ENCODE measurements around the gene KLF7.

KLF7 gene

GRCh38 chr2:207040696-207041095 is 125.1 kb downstream of the KLF7 start:
- Histone ChIP-seq H4K20me1 (ENCODE audit: insufficient read depth, low read length) (no peaks in the 10 kb centered on the region), H3K4me2 (ENCODE audit: low read depth, low read length) (no peak overlapping the region), H3K27ac (ENCODE audit: low read length) (no peak overlapping the region), H3K9ac (ENCODE audit: low read length) (no peak overlapping the region), H3K9me3 (replicated peaks; ENCODE audit: insufficient read depth, low read length) (no peaks in the 10 kb centered on the region), H3K4me3 (ENCODE audit: low read length) (no peak overlapping the region), H3K27me3 (replicated peaks; ENCODE audit: insufficient read depth, low read length) (no peaks in the 10 kb centered on the region), H2AFZ (ENCODE audit: low read length) (no peak overlapping the region), H3K79me2 (ENCODE audit: low read length) (no peaks in the 10 kb centered on the region), H3F3A (ENCODE audit: insufficient read depth, low read length) (no peaks in the 10 kb centered on the region), H3K9me2 (replicated peaks; ENCODE audit: insufficient read depth, low read length) (no peaks in the 10 kb centered on the region), H3K36me3 (replicated peaks; ENCODE audit: insufficient read depth, low read length) (no peaks in the 10 kb centered on the region), H3K4me1 (ENCODE audit: low read length) (no peaks in the 10 kb centered on the region)
- no peak for TF ChIP-seq EZH2 (optimal IDR thresholded peaks at IDR 0.05; ENCODE audit: low read depth, low read length)
- TF ChIP-seq CTCF (IDR thresholded peaks at IDR 0.05; ENCODE audit: low read length): no peak
- TF ChIP-seq EZH2phosphoT487 (IDR thresholded peaks at IDR 0.05; ENCODE audit: low read length): no peak
- no peak for DNase-seq

- no peaks in the 10 kb centered on the region for H3K27me3 ChIP-seq (replicated peaks; ENCODE audit: insufficient read depth, low read length)
- no peaks in the 10 kb centered on the region for H3K4me1 ChIP-seq (ENCODE audit: low read length)
- H4K20me1 ChIP-seq (ENCODE audit: insufficient read depth, low read length): no peaks in the 10 kb centered on the region
- H3K27ac ChIP-seq (ENCODE audit: low read length): no peak overlapping the region
- DNase-seq: no peak
- H3K9ac ChIP-seq (ENCODE audit: low read length): no peak overlapping the region
- no peaks in the 10 kb centered on the region for H3K36me3 ChIP-seq (replicated peaks; ENCODE audit: insufficient read depth, low read length)
- no peaks in the 10 kb centered on the region for H3K9me2 ChIP-seq (replicated peaks; ENCODE audit: insufficient read depth, low read length)
- H3F3A ChIP-seq (ENCODE audit: insufficient read depth, low read length): no peaks in the 10 kb centered on the region
- no peaks in the 10 kb centered on the region for H3K79me2 ChIP-seq (ENCODE audit: low read length)
- no peak overlapping the region for H2AFZ ChIP-seq (ENCODE audit: low read length)
- TF ChIP-seq CTCF (IDR thresholded peaks at IDR 0.05; ENCODE audit: low read length) (no peak), EZH2 (optimal IDR thresholded peaks at IDR 0.05; ENCODE audit: low read depth, low read length) (no peak), EZH2phosphoT487 (IDR thresholded peaks at IDR 0.05; ENCODE audit: low read length) (no peak)
- H3K4me2 ChIP-seq (ENCODE audit: low read depth, low read length): no peak overlapping the region
- no peak overlapping the region for H3K4me3 ChIP-seq (ENCODE audit: low read length)
- no peaks in the 10 kb centered on the region for H3K9me3 ChIP-seq (replicated peaks; ENCODE audit: insufficient read depth, low read length)
Observed at GRCh38 chr2:207039225-207039624, 126.5 kb downstream of the KLF7 start.

GRCh38 chr2:207038299-207038698 is 127.4 kb downstream of the KLF7 start:
- Histone ChIP-seq H4K20me1 (ENCODE audit: insufficient read depth, low read length) (no peaks in the 10 kb centered on the region), H3K27ac (ENCODE audit: low read length) (no peak overlapping the region), H3K79me2 (ENCODE audit: low read length) (no peaks in the 10 kb centered on the region), H2AFZ (ENCODE audit: low read length) (no peak overlapping the region), H3K36me3 (replicated peaks; ENCODE audit: insufficient read depth, low read length) (no peaks in the 10 kb centered on the region), H3K9ac (ENCODE audit: low read length) (no peak overlapping the region), H3K4me3 (ENCODE audit: low read length) (no peak overlapping the region), H3F3A (ENCODE audit: insufficient read depth, low read length) (no peaks in the 10 kb centered on the region), H3K9me2 (replicated peaks; ENCODE audit: insufficient read depth, low read length) (no peaks in the 10 kb centered on the region), H3K9me3 (replicated peaks; ENCODE audit: insufficient read depth, low read length) (no peaks in the 10 kb centered on the region), H3K4me1 (ENCODE audit: low read length) (no peaks in the 10 kb centered on the region), H3K4me2 (ENCODE audit: low read depth, low read length) (no peak overlapping the region), H3K27me3 (replicated peaks; ENCODE audit: insufficient read depth, low read length) (no peaks in the 10 kb centered on the region)
- TF ChIP-seq EZH2 (optimal IDR thresholded peaks at IDR 0.05; ENCODE audit: low read depth, low read length) (no peak), EZH2phosphoT487 (IDR thresholded peaks at IDR 0.05; ENCODE audit: low read length) (no peak), CTCF (IDR thresholded peaks at IDR 0.05; ENCODE audit: low read length) (no peak)
- DNase-seq: no peak

Measured in MM.1S (cell line).